GM19099 (cell line): Measurements from ENCODE around the gene PTPRN2.

Experiments
- POLR2A ChIP-seq: IDR thresholded peaks from 3 replicates; pipeline ENCODE4 v1.6.1; 2011; ENCODE audit warnings: low read depth; ENCODE audit not compliant: insufficient read length; ENCODE audit errors: extremely low read depth

The PTPRN2 gene

GRCh38 chr7:158270856-158271413 is 316.7 kb downstream of the PTPRN2 start:
- no peak for TF ChIP-seq POLR2A

GRCh38 chr7:158270106-158270775 is 317.4 kb downstream of the PTPRN2 start:
- TF ChIP-seq POLR2A: no peak

- no peak for TF ChIP-seq POLR2A
Measured at GRCh38 chr7:158268816-158269535, 318.6 kb downstream of the PTPRN2 start.

GRCh38 chr7:158267742-158268435 is 319.7 kb downstream of the PTPRN2 start:
- TF ChIP-seq POLR2A: no peak

DNA sequence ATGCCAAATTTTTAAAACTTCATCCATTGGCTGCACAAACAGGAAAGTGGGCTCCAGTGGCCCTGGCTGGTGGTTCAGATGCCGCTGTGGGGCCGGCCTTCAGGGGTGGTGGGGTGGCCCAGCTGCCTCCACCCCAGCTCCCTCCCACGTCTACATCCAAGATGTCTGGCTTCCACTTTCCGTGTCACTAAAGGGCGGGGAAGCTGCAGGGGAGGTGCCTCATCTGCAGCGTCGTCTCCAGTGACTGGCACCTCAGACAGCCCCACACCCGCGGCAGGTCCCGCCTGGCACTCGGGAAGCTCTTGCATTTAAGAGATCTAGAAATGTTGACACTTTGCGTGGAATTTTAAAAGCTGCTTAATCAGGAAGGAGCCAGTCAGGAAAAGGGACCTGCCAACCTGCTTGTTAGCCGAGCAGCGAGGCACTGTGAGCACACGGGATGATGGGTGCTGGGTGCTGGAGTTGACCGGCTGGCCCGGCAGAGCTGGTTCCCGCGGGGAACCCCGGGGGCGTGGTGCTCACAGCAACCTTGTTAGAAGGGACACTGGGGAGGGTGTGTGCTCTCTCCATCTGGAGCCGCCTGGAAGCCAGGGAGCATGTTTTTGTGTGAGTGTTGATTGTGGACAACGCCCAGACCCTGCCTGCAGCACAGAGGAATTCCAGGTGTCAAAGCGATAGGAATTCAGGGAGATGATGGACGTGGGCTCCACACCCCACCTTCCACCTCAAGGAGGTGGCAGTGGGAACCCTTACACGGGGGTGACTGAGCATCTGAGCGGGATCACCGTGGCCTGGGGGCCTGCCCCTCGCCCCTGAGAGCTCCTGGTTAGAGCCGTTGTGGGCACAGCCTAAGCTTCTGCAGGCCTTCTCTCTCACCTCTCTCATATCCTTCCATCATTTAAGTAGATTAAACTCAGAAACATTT is 320.5 kb downstream of the PTPRN2 start:
- TF ChIP-seq POLR2A: no peak

GRCh38 chr7:158266426-158266816 is 321.2 kb downstream of the PTPRN2 start:
- no peak for TF ChIP-seq POLR2A

DNA sequence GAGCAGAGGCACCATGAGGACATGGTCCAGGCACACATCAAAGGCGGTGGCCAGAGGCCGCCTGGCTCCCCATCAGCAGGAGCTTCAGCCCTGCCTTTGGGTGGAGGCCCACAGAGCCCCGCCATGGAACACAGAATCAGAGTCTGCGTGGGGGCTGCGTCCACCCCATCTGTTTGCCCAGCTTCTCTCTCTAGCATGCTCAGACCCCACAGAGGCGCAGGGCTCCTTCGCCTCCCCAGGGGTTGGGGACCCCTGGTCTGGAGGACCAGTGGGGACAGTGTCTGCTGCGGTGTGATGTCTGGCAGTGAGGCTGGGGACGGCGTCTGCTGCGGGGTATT is 321.9 kb downstream of the PTPRN2 start:
- TF ChIP-seq POLR2A: no peak

GRCh38 chr7:158264881-158265742 is 322.5 kb downstream of the PTPRN2 start:
- no peak for TF ChIP-seq POLR2A

DNA sequence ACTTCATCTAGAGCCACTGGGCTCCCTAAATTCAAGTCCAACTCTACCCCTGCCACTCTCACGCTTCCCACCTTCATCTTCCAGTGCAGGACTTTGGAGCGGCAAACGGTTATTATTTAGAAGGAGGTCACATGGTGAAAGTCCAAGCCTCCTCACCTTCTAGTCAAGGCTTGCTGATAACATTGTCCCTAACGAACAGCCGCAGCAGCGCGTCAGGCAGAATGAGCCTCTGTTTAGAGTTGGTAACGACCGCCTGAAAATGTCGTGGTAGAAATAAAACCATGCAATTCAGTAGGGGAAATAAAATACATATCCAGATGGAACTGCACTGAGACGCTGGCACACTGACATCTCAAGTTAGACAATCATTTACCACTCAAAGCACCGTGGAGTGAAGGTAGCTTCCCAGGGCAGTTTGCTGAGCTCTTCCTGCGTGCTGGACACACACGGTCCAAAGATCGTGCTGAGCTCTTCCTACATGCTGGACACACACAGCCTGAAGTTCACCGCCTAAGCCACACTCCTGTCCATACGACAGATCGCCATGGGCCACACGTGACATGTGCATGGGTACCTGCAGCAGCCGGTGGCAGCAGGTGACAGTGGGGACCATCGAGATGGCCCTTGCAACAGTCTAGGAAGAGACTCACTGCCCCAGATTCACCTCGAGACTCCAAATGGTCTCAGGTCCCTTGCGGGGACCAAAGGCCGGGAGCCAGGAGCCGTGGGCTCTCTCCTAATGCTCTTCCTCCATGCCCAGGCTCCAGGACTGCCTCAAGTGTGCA is 323.5 kb downstream of the PTPRN2 start:
- TF ChIP-seq POLR2A: no peak

GRCh38 chr7:158263110-158263963 is 324.3 kb downstream of the PTPRN2 start:
- no peak for TF ChIP-seq POLR2A

- TF ChIP-seq POLR2A: no peak
Measured at GRCh38 chr7:158262284-158263109, 325.1 kb downstream of the PTPRN2 start.

DNA sequence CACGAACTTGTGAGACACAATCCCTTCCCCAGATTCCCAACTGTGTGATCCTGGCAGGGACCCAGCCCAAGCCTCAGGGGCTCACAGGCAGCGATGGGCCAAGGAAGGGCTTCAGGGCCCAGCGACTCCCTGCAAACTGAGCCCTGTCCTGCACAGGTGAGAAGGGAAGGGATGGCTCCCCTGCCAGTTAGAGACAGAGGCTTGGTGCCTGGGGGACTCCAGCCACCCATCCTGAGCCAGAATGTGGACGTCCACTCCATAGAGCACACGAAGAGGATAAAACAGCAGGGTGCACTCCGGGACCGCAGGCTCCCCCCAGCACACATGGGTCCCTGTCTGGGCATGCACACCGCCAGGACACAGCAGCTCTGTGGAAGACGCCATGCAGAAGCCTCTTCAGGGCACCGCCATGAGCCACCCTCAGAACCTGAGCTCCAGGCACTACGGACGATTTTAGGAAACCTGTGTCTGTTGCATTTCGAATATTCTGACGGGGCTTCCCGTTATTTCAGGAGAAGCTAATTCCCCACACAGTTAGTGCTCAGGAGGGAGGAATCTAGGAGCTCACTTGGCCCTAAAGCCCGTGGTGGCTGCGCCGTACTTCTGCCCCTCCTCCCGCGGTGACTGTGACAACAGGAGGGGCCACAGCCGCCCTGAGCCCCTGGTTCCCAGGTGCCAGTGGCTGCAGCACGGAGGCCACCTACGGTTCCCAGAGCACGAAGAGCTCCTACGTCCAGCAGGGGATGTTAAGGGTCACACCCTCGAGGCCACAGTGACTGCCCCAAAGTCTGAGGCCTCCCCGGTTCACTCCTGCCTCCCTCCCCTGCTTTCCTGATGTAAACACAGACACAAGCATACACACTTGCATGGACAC is 326.0 kb downstream of the PTPRN2 start:
- no peak for TF ChIP-seq POLR2A
